ENCODE measurements around the gene MOB2.

Gene MOB2

DNA sequence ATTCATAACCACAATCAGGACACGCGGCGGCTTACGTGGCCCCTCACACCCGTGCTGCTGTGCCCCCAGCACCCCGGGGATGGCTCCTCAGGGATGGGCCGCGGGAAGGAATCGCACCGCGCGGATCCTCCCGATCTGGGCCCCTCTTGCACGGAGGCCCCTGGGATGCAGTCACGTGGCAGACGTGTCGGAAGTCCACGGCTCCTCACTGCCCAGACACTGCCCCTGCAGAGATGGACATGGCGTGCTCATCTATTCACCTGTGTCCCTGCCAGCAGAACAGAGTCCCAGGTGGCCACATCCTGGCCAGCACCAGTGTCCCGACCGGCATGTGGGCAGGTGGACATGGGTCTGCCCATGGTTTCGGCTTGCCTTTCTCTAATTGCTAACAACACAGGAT is 12.8 kb downstream of the MOB2 start:
- H3K4me3 ChIP-seq (ENCODE audit: low read length), result no peak overlapping the region
- no peak for DNase-seq (ENCODE audit: low read depth)
- TF ChIP-seq CTCF (conservative IDR thresholded peaks at IDR 0.05; ENCODE audit: low read length), result no peak

DNA sequence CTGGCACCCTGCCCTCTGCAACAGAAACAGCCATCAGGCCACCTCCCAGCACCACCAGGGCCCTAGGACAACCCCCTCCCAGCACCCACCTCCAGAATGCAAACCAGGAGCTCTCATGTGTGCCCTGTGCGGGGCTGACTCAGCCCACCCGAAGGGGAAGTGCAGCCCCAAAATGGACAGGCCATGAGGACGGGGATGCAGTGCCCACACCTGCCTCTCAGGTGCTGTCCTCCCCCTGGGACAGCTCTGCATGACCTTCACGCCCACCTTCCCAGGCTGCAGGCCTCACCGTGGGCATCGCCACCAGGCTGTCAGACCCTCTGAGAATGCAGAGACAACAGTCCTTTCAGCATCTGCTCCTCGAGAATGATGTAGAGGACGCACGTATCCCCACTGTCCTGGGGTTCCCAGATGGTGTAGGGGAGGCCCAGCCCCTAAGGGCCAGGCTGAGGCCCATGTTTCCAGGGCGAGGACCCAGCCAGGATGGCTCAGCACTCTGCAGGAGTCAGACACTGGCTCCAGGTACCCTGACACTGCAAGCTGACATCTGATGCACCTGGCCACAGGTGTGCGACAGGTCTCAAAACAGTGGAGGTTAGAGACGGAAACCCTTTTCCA is 13.5 kb downstream of the MOB2 start:
- no peak for DNase-seq (ENCODE audit: low read depth)
- no peak overlapping the region for H3K4me3 ChIP-seq (ENCODE audit: low read length)
- no peak for TF ChIP-seq CTCF (conservative IDR thresholded peaks at IDR 0.05; ENCODE audit: low read length)

DNA sequence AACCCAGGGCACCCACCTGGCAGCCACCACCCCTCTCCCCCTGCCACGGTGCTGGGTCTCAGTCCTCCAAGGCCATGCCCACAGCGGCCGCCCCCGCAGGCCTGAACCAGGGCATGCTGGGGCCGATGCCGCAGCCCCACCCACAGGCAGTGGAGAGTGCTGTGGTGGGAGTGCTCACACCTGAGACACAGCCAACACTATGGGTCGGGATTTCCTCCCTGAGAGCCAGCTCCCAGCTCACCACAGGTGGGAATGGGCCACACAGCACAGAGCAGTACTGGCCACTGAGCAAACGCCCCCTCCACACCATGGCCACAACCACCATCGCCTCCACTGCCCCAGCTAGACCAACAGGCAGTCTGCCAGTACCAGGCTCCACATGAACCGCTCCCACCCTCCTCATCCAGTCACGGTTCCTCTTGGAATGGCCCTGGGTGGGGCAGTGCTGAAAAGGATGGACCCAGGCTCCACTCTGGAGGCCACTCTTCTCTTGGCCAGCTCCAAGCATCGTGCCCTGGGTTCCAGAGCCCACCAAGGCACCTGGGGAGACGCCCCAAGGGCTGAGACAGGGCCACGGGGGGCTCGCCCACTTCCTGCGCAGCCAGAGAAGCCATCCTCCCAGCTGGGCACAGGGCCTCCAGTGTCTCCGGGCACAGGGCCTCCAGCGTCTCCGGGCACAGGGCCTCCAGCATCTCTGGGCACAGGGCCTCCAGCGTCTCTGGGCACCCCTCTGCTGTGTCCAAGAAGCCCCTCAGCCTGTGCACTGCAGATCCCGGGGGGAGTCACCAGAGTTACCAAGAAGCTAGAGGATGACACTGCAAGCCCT is 14.2 kb downstream of the MOB2 start:
- DNase-seq (ENCODE audit: low read depth), result no peak
- H3K4me3 ChIP-seq (ENCODE audit: low read length), result no peak overlapping the region
- TF ChIP-seq CTCF (conservative IDR thresholded peaks at IDR 0.05; ENCODE audit: low read length), result no peak

- no peak overlapping the region for H3K4me3 ChIP-seq (ENCODE audit: low read length)
- no peak for TF ChIP-seq CTCF (conservative IDR thresholded peaks at IDR 0.05; ENCODE audit: low read length)
- no peak for DNase-seq (ENCODE audit: low read depth)
Observed at GRCh38 chr11:1471736-1472135, 14.8 kb downstream of the MOB2 start.

DNA sequence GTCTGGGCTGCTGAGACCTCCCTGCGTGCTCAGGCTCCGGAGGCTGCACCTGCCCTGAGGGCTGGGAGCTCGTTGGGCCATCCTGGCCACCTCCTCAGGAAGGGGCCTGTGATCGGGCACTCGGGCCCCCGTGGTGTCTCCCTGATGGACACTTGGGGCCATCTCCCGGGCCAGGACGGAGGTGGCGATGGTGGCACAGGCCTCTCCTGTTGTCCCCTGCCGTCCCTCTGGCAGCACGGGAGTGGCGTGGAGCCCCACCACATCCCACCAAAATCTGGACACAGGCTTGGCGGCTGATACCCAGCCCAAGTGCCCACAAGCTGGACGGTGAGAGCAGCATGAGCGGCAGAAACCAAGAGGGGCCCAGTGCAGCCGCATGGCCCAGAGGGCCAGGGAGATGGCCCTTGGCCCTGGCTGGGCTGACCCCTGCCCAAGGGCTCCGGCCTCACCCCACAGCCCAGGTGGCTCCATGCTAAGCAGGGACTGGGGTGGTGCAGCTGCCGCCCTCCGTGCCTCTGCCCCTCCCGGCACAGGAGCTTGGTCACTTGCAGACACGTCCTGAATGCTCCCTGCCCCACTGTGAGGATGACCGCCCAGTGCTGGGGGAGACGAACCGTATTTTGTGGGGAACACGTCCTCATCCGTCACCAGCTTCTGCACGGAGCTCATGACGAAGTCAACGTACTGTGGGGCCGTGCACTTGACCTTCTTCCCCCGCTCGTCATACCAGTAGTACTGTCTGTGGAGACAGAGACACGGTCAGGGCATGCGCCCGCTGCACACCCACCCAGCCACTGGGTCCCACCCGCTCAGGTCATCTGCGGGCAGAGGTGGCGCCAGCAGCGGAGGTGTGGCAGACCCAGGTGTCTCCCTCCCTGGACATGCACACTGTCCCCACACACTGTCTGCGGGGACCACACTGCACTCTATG is 15.6 kb downstream of the MOB2 start:
- H3K4me3 ChIP-seq (ENCODE audit: low read length), result no peak overlapping the region
- no peak for TF ChIP-seq CTCF (conservative IDR thresholded peaks at IDR 0.05; ENCODE audit: low read length)
- DNase-seq (ENCODE audit: low read depth), result no peak

DNA sequence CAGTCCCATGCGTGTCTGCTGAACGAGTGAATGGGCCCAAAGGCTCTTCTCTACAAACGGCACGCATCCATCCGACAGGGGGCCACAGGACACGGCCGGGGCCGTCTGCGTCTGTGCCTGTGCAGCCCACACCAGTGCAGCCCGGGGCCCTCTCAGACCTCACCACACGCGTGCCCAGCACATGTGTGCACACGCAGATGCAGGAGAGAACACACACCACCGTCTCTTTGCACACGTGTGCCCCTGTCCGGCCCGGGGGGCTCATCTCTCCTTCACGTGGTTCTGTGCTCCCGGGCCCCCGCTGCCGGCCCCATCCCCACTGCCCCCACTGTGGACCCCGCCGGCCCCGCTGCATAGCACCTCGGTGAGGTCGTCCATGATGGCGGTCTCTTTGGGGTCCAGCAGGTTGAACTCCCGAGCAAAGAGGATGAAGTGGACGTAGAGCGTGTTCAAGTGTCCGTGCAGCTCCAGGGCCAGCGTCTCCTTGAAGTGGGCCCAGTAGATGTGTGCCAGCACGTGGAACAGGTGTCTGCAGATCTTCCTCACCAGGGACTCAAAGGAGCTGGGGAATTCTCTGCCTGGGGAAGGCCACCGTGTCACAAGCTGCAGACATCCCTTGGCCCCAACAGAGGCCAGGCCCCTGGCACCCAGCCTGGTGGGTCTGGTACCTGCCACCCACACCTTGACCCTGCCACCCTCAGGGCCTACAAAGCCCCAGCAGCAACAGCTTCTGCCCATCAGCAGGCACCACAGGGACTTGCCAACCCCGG is 16.5 kb downstream of the MOB2 start:
- DNase-seq (ENCODE audit: low read depth), result no peak
- no peak overlapping the region for H3K4me3 ChIP-seq (ENCODE audit: low read length)
- no peak for TF ChIP-seq CTCF (conservative IDR thresholded peaks at IDR 0.05; ENCODE audit: low read length)
